HCT116 (cell line): ENCODE results near the gene TTLL11. TPM values are rescaled to one million over a fixed set of nuclear protein-coding genes. Genes with fewer than 3 reads are reported as not detected.

Experiments
- ATAC-seq: fragments of 200-7000 bp; cut with Tn5 transposase; 2 replicates; pipeline ENCODE4 v1.9.1; 2020; ENCODE audit warnings: mild to moderate bottlenecking, moderate library complexity
- BruUV-seq: library from RNA; stranded (reverse); fragments of 400-500 nt; replicated peaks from 2 replicates; lab custom pipeline; 2021; lab: Mats Ljungman, UMichigan
- CTCF ChIA-PET: fragments of 300-600 bp; sonication (Branson Sonifier 250); formaldehyde crosslinking; loops from one replicate; lab custom pipeline; 2021; ENCODE audit warnings: antibody characterized with exemption; lab: Charles Lee
- POLR2A ChIA-PET: fragments of 300-600, 350-600 bp; sonication (Branson Sonifier 250); formaldehyde crosslinking; loops from one replicate; lab custom pipeline; 2021; ENCODE audit warnings: antibody characterized with exemption; lab: Charles Lee
- RAD21 ChIA-PET, 2 experiments: fragments of 300-600 bp; sonication (Branson Sonifier 250); formaldehyde crosslinking; loops; one replicate each; lab custom pipeline; 2023; ENCODE audit warnings: low total read pairs in 2 of 2; ENCODE audit not compliant: uncharacterized antibody in 2 of 2, unreplicated experiment in 2 of 2, low non-redundant PET in 1 of 2; lab: Charles Lee
- DNase-seq: peaks from one replicate; pipeline ENCODE4 v3.0.0-alpha.2; 2010; ENCODE audit warnings: low read depth, low spot score
- H2AFZ ChIP-seq: fragments of 200-600 bp; shearing (Covaris generic), sonication (generic); 2 replicates; pipeline ENCODE4 v1.6.1; 2017; ENCODE audit warnings: low read depth, mixed run types, mixed read lengths, antibody characterized with exemption, low read length; ENCODE audit not compliant: poor library complexity, severe bottlenecking
- H3K27ac ChIP-seq: 2 replicates; pipeline ENCODE4 v1.5.1; 2012; ENCODE audit warnings: low read depth, low read length
- H3K27me3 ChIP-seq: fragments of 200-600 bp; sonication (generic); 2 replicates; pipeline ENCODE4 v1.6.1; 2016; ENCODE audit warnings: mixed run types, low read length, mixed read lengths; ENCODE audit not compliant: insufficient read depth
- H3K36me3 ChIP-seq, 2 experiments: fragments of 200-500 bp in 1 of 2; fragments of 200-600 bp in 1 of 2; sonication (Bioruptor generic) in 1 of 2; sonication (generic) in 1 of 2; 2 replicates each; pipeline versions ENCODE4 v1.5.1 to v1.6.1; 2014 to 2016; ENCODE audit warnings: low read length in 2 of 2, inconsistent platforms in 1 of 2, mixed read lengths in 1 of 2, mixed run types in 1 of 2; ENCODE audit not compliant: insufficient read depth in 2 of 2, control insufficient read depth in 1 of 2
- H3K4me1 ChIP-seq, 2 experiments: fragments of 200-600 bp in 1 of 2; sonication (generic) in 1 of 2; 2 replicates each; pipeline versions ENCODE4 v1.5.1 to v1.6.1; 2012 to 2017; ENCODE audit warnings: low read length in 2 of 2, inconsistent platforms in 1 of 2, mild to moderate bottlenecking in 1 of 2, mixed read lengths in 1 of 2, mixed run types in 1 of 2, moderate library complexity in 1 of 2; ENCODE audit not compliant: insufficient read depth in 2 of 2, control insufficient read depth in 1 of 2
- H3K4me2 ChIP-seq: fragments of 200-600 bp; sonication (generic); 2 replicates; pipeline ENCODE4 v1.6.1; 2017; ENCODE audit warnings: mixed run types, low read length, mixed read lengths
- H3K4me3 ChIP-seq, 2 experiments: fragments of 200-600 bp in 1 of 2; sonication (generic) in 1 of 2; replicated peaks in 1 of 2; 2 replicates each; pipeline ENCODE4 v1.5.1; 2011 to 2016; ENCODE audit warnings: low read length in 2 of 2, control low read depth in 1 of 2, low read depth in 1 of 2, mild to moderate bottlenecking in 1 of 2, mixed read lengths in 1 of 2, mixed run types in 1 of 2
- H3K79me2 ChIP-seq: fragments of 200-600 bp; sonication (generic); 2 replicates; pipeline ENCODE4 v1.6.1; 2017; ENCODE audit warnings: mild to moderate bottlenecking, mixed run types, low read length, moderate library complexity, mixed read lengths; ENCODE audit not compliant: insufficient read depth
- H3K9ac ChIP-seq: fragments of 200-600 bp; sonication (generic); 2 replicates; pipeline ENCODE4 v1.6.1; 2016; ENCODE audit warnings: low read length, mixed read lengths
- H3K9me2 ChIP-seq: fragments of 200-600 bp; sonication (generic), shearing (Covaris generic); 2 replicates; pipeline ENCODE4 v1.6.1; 2017; ENCODE audit warnings: mixed run types, mild to moderate bottlenecking, moderate library complexity; ENCODE audit not compliant: insufficient read depth
- H3K9me3 ChIP-seq, 2 experiments: fragments of 200-500 bp in 1 of 2; fragments of 200-600 bp in 1 of 2; sonication (Bioruptor generic) in 1 of 2; sonication (generic) in 1 of 2; 2 replicates each; pipeline ENCODE4 v1.6.1; 2014 to 2017; ENCODE audit warnings: low read length in 2 of 2, mixed read lengths in 2 of 2, inconsistent platforms in 1 of 2, low read depth in 1 of 2, mild to moderate bottlenecking in 1 of 2, mixed run types in 1 of 2, moderate library complexity in 1 of 2; ENCODE audit not compliant: control insufficient read depth in 1 of 2, insufficient read depth in 1 of 2
- H4K20me1 ChIP-seq: fragments of 200-600 bp; sonication (generic), shearing (Covaris generic); 2 replicates; pipeline ENCODE4 v1.6.1; 2017; ENCODE audit warnings: mixed run types, mild to moderate bottlenecking, moderate library complexity; ENCODE audit not compliant: insufficient read depth
- ATF3 ChIP-seq: IDR thresholded peaks from 2 replicates; pipeline ENCODE4 v1.6.1; 2012
- CBX3 ChIP-seq: IDR thresholded peaks from 2 replicates; pipeline ENCODE4 v1.6.1; 2012; ENCODE audit warnings: low read depth
- CEBPB ChIP-seq: IDR thresholded peaks from 2 replicates; pipeline ENCODE4 v1.6.1; 2012; ENCODE audit warnings: low read depth
- EGR1 ChIP-seq: IDR thresholded peaks from 2 replicates; pipeline ENCODE4 v1.6.1; 2012; ENCODE audit warnings: low read depth
- ELF1 ChIP-seq: IDR thresholded peaks from 2 replicates; pipeline ENCODE4 v1.6.1; 2012; ENCODE audit warnings: low read depth, borderline replicate concordance
- EZH2 ChIP-seq: fragments of 200-600 bp; sonication (generic); IDR thresholded peaks from 2 replicates; pipeline ENCODE4 v1.6.1; 2017; ENCODE audit warnings: antibody characterized with exemption, mixed run types
- JUND ChIP-seq: IDR thresholded peaks from 2 replicates; pipeline ENCODE4 v1.6.1; 2012
- POLR2A ChIP-seq: IDR thresholded peaks from 2 replicates; pipeline ENCODE4 v1.7.0; 2011; ENCODE audit warnings: borderline replicate concordance; ENCODE audit not compliant: insufficient read depth, insufficient read length; ENCODE audit errors: extremely low read depth
- POLR2AphosphoS5 ChIP-seq: IDR thresholded peaks from 2 replicates; pipeline ENCODE4 v1.6.1; 2011; ENCODE audit warnings: mild to moderate bottlenecking, low read depth, low read length, moderate library complexity
- RAD21 ChIP-seq: IDR thresholded peaks from 2 replicates; pipeline ENCODE4 v1.6.1; 2012; ENCODE audit warnings: low read depth, mild to moderate bottlenecking
- REST ChIP-seq: IDR thresholded peaks from 2 replicates; pipeline ENCODE4 v1.6.1; 2012; ENCODE audit warnings: low read depth
- SP1 ChIP-seq: IDR thresholded peaks from 2 replicates; pipeline ENCODE4 v1.6.1; 2012; ENCODE audit warnings: low read depth
- SRF ChIP-seq: IDR thresholded peaks from 2 replicates; pipeline ENCODE4 v1.6.1; 2012; ENCODE audit warnings: low read depth
- TCF7L2 ChIP-seq: IDR thresholded peaks from 2 replicates; pipeline ENCODE4 v1.7.0; 2011; ENCODE audit warnings: borderline replicate concordance, inconsistent platforms; ENCODE audit not compliant: insufficient read depth, insufficient read length; ENCODE audit errors: extremely low read depth
- YY1 ChIP-seq: IDR thresholded peaks from 2 replicates; pipeline ENCODE4 v1.6.1; 2011; ENCODE audit warnings: low read length, low read depth, moderate library complexity, mild to moderate bottlenecking; ENCODE audit not compliant: insufficient replicate concordance; ENCODE audit errors: extremely low read depth
- ZFX ChIP-seq: fragments of 450-650 bp; IDR thresholded peaks from 2 replicates; pipeline ENCODE4 v1.6.1; 2017
- ZNF274 ChIP-seq: fragments of 200-500 bp; sonication (Bioruptor generic); IDR thresholded peaks from 2 replicates; pipeline ENCODE4 v1.6.1; 2014; ENCODE audit warnings: mild to moderate bottlenecking, low read depth, low read length, inconsistent platforms
- intact Hi-C: fragments of 100-400 bp; cut with micrococcal nuclease; formaldehyde crosslinking; loops from 2 replicates; pipeline ENCODE4 v1.10.0; 2022
- total RNA-seq: library from RNA; stranded (reverse); gene quantifications from one replicate; pipeline ENCODE4 v1.2.1, GENCODE V29; 2021; ENCODE audit not compliant: unreplicated experiment
- TF ChIP-seq, protein P1 (sequence below): IDR thresholded peaks from 2 replicates; pipeline ENCODE4 v1.6.1; 2011; ENCODE audit warnings: mild to moderate bottlenecking, low read length, moderate library complexity; ENCODE audit not compliant: insufficient replicate concordance; ENCODE audit errors: extremely low read depth

TTLL11 gene
- total RNA-seq, 1 experiment from 2014 or later: 2.2 TPM

DNA sequence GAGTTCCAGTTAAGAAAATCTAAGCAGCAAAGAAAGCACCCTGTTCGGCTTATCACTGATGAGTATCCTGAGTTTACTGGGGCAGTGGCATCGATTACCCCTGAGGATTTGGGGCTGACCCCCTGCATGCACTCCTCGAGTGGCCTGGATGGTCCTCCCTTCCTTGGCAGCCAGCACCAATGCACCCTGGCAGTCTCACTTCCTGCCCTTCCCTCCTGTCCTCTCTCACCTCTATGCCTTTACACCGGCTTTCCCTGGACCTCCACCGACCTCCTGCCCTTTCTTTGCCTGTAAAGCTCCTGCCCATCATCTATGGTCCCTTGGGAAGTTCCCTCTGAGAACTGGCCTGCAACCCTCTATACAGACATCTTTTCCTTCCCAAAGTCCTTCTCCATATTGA, 97.1 kb downstream of the TTLL11 start:
- intact Hi-C loops: no loop called here
- Histone ChIP-seq H3K4me2 (no peak overlapping the region), H4K20me1 (no peaks in the 10 kb centered on the region), H3K9me3 (no peaks in the 10 kb centered on the region), H3K36me3 (no peaks in the 10 kb centered on the region), H2AFZ (no peak overlapping the region), H3K4me3 (no peak overlapping the region), H3K79me2 (no peaks in the 10 kb centered on the region), H3K9ac (no peak overlapping the region), H3K27ac (no peak overlapping the region), H3K4me1 (no peaks in the 10 kb centered on the region), H3K9me2 (no peaks in the 10 kb centered on the region), H3K27me3 (no peaks in the 10 kb centered on the region)
- no peak for ATAC-seq
- no peak for DNase-seq
- TF ChIP-seq JUND: no peak
- TF ChIP-seq REST: no peak
- TF ChIP-seq ZNF274: no peak
- no peak for TF ChIP-seq EGR1
- no peak for TF ChIP-seq YY1
- TF ChIP-seq, protein P1, sequence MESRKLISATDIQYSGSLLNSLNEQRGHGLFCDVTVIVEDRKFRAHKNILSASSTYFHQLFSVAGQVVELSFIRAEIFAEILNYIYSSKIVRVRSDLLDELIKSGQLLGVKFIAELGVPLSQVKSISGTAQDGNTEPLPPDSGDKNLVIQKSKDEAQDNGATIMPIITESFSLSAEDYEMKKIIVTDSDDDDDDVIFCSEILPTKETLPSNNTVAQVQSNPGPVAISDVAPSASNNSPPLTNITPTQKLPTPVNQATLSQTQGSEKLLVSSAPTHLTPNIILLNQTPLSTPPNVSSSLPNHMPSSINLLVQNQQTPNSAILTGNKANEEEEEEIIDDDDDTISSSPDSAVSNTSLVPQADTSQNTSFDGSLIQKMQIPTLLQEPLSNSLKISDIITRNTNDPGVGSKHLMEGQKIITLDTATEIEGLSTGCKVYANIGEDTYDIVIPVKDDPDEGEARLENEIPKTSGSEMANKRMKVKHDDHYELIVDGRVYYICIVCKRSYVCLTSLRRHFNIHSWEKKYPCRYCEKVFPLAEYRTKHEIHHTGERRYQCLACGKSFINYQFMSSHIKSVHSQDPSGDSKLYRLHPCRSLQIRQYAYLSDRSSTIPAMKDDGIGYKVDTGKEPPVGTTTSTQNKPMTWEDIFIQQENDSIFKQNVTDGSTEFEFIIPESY: no peak
- no peak for TF ChIP-seq SRF
- no peak for TF ChIP-seq CBX3
- TF ChIP-seq EZH2: no peak
- no peak for TF ChIP-seq CEBPB
- TF ChIP-seq RAD21: no peak
- TF ChIP-seq POLR2AphosphoS5: no peak
- TF ChIP-seq ELF1: no peak
- no peak for TF ChIP-seq TCF7L2
- TF ChIP-seq ATF3: no peak
- TF ChIP-seq SP1: no peak
- no peak for TF ChIP-seq ZFX
- TF ChIP-seq POLR2A: no peak
- POLR2A ChIA-PET: no interaction called here
- RAD21 ChIA-PET: no interaction called here
- CTCF ChIA-PET: interaction anchor here (1.5 to 3.1 kb wide), 2 partner anchors 10 to 450 kb away, joined by 4 to 11 read pairs; no protein-coding TSS in a partner anchor
- BruUV-seq: no TSS peak
